Measurements from ENCODE around the gene CAMK1D. TPM values are rescaled to one million over a fixed set of nuclear protein-coding genes. Genes with fewer than 3 reads are reported as not detected.

Gene CAMK1D
- total RNA-seq, 1 donor from 2014 or later, result 12.8 TPM

DNA sequence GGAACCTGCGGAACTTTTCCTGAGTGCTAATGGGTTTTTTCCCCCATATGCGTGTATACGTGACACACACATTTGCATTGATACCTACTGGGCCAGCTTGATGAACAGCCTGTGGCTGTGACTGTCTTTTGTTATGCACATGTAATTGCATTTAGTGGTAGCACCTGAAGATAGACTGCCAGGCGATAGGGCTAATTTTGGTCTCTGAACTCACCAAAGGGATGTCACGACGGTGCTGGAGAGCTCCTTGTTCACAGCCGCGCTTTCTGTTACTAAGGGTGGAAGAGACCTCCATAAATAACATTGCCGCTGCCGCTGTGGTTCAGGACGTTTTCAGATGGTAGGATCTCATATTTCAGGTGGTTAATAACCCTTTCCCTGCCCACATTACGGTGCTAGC lies 133.2 kb downstream of the CAMK1D start:
- no peak for DNase-seq (ENCODE audit: extremely low spot score in 2 of 2)
- no peak overlapping the region for H3K27ac ChIP-seq
- no peaks in the 10 kb centered on the region for H3K27me3 ChIP-seq
- H3K9me3 ChIP-seq, result no peaks in the 10 kb centered on the region
- intact Hi-C loops (cut with DNase I), result no loop called here
- no peaks in the 10 kb centered on the region for H3K4me1 ChIP-seq
- no peak overlapping the region for H3K4me3 ChIP-seq
- TF ChIP-seq POLR2A (IDR thresholded peaks at IDR 0.05), result no peak
- no peak for TF ChIP-seq POLR2AphosphoS5 (IDR thresholded peaks at IDR 0.05; ENCODE audit: insufficient read depth in 1 of 2, low read depth in 1 of 2)
- TF ChIP-seq, protein P1, sequence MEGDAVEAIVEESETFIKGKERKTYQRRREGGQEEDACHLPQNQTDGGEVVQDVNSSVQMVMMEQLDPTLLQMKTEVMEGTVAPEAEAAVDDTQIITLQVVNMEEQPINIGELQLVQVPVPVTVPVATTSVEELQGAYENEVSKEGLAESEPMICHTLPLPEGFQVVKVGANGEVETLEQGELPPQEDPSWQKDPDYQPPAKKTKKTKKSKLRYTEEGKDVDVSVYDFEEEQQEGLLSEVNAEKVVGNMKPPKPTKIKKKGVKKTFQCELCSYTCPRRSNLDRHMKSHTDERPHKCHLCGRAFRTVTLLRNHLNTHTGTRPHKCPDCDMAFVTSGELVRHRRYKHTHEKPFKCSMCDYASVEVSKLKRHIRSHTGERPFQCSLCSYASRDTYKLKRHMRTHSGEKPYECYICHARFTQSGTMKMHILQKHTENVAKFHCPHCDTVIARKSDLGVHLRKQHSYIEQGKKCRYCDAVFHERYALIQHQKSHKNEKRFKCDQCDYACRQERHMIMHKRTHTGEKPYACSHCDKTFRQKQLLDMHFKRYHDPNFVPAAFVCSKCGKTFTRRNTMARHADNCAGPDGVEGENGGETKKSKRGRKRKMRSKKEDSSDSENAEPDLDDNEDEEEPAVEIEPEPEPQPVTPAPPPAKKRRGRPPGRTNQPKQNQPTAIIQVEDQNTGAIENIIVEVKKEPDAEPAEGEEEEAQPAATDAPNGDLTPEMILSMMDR (IDR thresholded peaks at IDR 0.05), result no peak
- H3K36me3 ChIP-seq, result no peaks in the 10 kb centered on the region

DNA sequence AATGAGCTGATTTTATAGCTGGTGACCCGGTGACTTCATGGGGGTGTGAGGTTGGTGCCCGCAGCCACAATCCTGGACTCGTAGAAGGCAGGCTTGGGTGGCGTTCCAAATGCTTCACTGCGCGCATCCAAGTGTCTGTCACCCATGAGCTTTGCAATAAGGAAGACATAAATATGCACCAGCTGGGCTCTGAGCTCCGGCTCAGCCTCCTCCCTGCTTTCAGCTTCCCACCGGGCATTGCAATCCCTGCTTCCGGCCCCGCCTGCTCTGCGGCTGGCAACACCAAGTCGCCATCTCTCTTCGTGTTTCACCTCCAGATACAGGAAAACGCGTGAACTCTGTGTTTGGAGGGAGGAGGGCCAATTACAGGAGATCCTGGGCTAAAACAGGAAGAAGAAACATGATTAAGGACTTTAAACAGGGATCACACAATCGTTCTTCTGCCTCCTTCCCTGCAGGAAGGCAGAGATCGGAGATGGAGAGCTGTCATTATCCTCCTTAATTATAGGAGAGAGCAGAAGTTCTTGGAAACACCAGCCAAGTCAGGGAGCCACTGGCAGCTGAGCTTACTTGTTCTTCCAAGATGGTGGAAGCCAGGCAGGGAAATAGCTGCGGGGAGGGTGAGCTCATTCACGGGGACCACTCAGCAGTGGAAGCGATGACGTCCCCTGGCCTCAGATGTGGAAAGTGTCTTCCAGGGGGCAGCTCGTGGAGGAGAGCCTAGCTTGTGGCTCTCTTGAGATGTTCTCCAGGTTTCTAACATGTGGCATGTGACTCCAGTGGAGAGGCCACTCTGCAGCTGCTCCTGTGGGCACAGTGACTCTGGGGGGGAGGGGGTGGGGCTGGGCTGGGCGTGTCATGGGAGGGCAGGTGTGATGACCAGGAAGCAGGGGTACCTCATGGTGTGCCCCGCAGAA lies 134.9 kb downstream of the CAMK1D start:
- intact Hi-C loops (cut with DNase I), result no loop called here
- TF ChIP-seq POLR2A (IDR thresholded peaks at IDR 0.05), result no peak
- no peak for TF ChIP-seq POLR2AphosphoS5 (IDR thresholded peaks at IDR 0.05; ENCODE audit: insufficient read depth in 1 of 2, low read depth in 1 of 2)
- TF ChIP-seq, protein P1 (IDR thresholded peaks at IDR 0.05), result no peak
- Histone ChIP-seq H3K27ac (no peak overlapping the region), H3K4me1 (no peaks in the 10 kb centered on the region), H3K36me3 (no peaks in the 10 kb centered on the region), H3K27me3 (no peaks in the 10 kb centered on the region), H3K4me3 (no peak overlapping the region), H3K9me3 (no peaks in the 10 kb centered on the region)
- DNase-seq (ENCODE audit: extremely low spot score in 2 of 2), result no peak

DNA sequence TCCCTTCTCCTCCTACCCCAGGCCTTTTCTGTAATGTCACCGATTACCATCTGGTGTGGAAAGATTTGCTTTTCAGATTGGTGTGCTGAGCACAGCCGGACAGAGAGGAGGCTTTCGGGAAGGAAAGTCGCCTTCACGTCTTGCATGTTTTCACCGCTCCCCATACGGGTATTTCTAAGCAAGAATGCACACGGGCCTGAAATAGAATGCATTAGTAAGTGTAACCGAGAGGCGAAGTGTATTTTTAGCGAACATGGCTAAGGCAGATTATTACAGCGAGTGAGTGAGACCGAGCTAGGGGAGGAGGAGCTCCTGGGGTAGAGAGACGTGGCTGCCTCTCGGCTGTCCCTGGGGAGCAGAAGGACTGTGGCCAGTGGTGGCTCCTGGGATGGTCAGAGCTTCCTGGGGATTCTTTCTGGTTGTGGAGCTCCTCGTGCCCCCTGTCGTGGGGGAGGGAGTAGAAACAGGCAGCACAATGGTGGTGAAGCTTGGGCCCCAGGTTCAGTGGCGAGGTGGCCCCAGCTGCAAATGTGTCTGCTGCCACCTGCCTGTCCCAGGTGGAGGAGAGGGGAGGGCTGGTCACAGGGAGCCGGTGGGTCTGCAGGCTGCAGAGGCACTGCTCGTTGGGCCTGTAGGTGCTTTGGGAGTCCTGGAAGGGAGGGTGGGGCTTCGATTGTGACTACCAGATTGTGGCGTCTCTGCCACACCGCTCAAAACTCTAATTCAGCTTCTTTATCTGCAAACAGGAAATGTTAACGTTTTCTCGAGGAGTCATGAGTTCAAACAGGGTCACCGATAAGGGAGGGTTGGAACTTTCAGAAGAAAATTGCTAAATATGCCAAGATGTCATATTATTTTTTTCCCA lies 135.8 kb downstream of the CAMK1D start:
- DNase-seq (ENCODE audit: extremely low spot score in 2 of 2), result no peak
- Histone ChIP-seq H3K27ac (no peak overlapping the region), H3K36me3 (no peaks in the 10 kb centered on the region), H3K27me3 (no peaks in the 10 kb centered on the region), H3K4me3 (no peak overlapping the region), H3K4me1 (no peaks in the 10 kb centered on the region), H3K9me3 (no peaks in the 10 kb centered on the region)
- TF ChIP-seq POLR2AphosphoS5 (IDR thresholded peaks at IDR 0.05; ENCODE audit: insufficient read depth in 1 of 2, low read depth in 1 of 2) (no peak), POLR2A (IDR thresholded peaks at IDR 0.05) (no peak)
- TF ChIP-seq, protein P1 (IDR thresholded peaks at IDR 0.05), result no peak
- intact Hi-C loops (cut with DNase I), result no loop called here

DNA sequence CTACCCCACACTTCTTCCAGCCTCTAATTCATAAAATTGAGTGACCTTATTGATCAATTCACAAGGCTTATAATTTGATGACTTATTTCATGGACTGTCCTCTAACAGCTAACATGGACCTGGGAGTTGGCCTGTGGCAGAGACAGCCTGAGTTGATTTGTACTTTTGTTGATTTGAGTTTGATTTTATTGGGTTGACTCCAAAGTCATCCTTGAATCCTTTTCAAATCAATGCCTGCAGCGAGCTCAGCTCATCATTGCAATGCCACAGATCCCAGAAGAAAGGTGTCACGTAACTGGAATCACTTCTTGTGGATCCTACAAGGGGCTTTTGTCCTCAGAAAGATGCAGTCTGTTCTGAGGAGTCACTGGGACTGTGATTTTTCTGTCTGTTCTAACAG lies 138.0 kb downstream of the CAMK1D start:
- TF ChIP-seq POLR2AphosphoS5 (IDR thresholded peaks at IDR 0.05; ENCODE audit: insufficient read depth in 1 of 2, low read depth in 1 of 2) (no peak), POLR2A (IDR thresholded peaks at IDR 0.05) (no peak)
- TF ChIP-seq, protein P1 (IDR thresholded peaks at IDR 0.05), result no peak
- no peaks in the 10 kb centered on the region for H3K27me3 ChIP-seq
- H3K27ac ChIP-seq, result no peak overlapping the region
- H3K36me3 ChIP-seq, result no peaks in the 10 kb centered on the region
- intact Hi-C loops (cut with DNase I), result no loop called here
- no peak overlapping the region for H3K4me3 ChIP-seq
- H3K4me1 ChIP-seq, result no peaks in the 10 kb centered on the region
- no peak for DNase-seq (ENCODE audit: extremely low spot score in 2 of 2)
- H3K9me3 ChIP-seq, result no peaks in the 10 kb centered on the region
